Right atrium auricular region (tissue), 2 donors: Measurements from ENCODE around the gene ADCY3. TPM values are rescaled to one million over a fixed set of nuclear protein-coding genes. Genes with fewer than 3 reads are reported as not detected.

ENCODE experiments used
- DNase-seq: peaks from one replicate; pipeline ENCODE4 v3.0.0-alpha.2; 2019; ENCODE audit warnings: low spot score
- H3K27ac ChIP-seq, 2 donors: fragments of 200-600 bp; sonication (generic); 1 replicate in 1 of 2; 2 replicates in 1 of 2; pipeline ENCODE4 v1.5.1; 2016 to 2019
- H3K27me3 ChIP-seq, 2 donors: fragments of 200-600 bp; sonication (generic); one replicate each; pipeline versions ENCODE4 v1.5.1 to v1.6.0; 2017 to 2019
- H3K36me3 ChIP-seq: fragments of 200-600 bp; sonication (generic); one replicate; pipeline ENCODE4 v1.5.1; 2016
- H3K4me1 ChIP-seq, 2 donors: fragments of 200-600 bp; sonication (generic); one replicate each; pipeline versions ENCODE4 v1.5.1 to v1.6.0; 2017 to 2019
- H3K4me3 ChIP-seq, 2 donors: fragments of 200-600 bp; sonication (generic); 1 replicate in 1 of 2; 2 replicates in 1 of 2; pipeline ENCODE4 v1.5.1; 2017 to 2019; ENCODE audit warnings: mild to moderate bottlenecking in 1 of 2, moderate library complexity in 1 of 2
- H3K9me3 ChIP-seq, 2 donors: fragments of 200-600 bp; sonication (generic); one replicate each; pipeline ENCODE4 v1.5.1; 2019
- total RNA-seq, 2 donors: library from RNA; depleted of rRNA; stranded (reverse); fragments of >200 nt; gene quantifications; one replicate each; pipeline ENCODE4 v1.1.0, GENCODE V29; 2016
- TF ChIP-seq, protein P1 (sequence below), 2 donors: fragments of 200-600 bp; sonication (generic); IDR thresholded peaks; one replicate each; pipeline ENCODE4 v1.5.1; 2019; ENCODE audit warnings: antibody characterized with exemption in 2 of 2

The ADCY3 gene
- total RNA-seq, 2 donors from 2014 or later: 14.1 to 28.4 TPM

DNA sequence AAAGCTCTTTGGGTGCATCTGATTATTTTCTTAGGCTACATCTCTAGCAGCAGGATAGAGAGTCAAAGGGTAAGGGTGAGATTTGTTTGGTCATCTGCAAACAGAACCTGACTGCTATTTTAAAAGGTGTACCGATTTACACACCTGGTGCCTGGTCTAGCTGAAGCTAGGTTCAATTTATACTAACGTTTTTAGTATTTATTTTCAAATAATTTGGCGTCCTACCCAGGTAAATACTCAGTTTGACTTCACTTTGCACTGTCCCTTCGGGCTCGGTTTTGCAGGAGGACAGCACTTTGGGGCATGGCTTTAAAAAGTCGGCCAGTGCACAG lies 127.5 kb downstream of the ADCY3 start:
- H3K27me3 ChIP-seq: no peaks in the 10 kb centered on the region
- peak overlapping the region; percentile 71 to 77 for H3K4me3 ChIP-seq
- TF ChIP-seq, protein P1, sequence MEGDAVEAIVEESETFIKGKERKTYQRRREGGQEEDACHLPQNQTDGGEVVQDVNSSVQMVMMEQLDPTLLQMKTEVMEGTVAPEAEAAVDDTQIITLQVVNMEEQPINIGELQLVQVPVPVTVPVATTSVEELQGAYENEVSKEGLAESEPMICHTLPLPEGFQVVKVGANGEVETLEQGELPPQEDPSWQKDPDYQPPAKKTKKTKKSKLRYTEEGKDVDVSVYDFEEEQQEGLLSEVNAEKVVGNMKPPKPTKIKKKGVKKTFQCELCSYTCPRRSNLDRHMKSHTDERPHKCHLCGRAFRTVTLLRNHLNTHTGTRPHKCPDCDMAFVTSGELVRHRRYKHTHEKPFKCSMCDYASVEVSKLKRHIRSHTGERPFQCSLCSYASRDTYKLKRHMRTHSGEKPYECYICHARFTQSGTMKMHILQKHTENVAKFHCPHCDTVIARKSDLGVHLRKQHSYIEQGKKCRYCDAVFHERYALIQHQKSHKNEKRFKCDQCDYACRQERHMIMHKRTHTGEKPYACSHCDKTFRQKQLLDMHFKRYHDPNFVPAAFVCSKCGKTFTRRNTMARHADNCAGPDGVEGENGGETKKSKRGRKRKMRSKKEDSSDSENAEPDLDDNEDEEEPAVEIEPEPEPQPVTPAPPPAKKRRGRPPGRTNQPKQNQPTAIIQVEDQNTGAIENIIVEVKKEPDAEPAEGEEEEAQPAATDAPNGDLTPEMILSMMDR (IDR thresholded peaks at IDR 0.05): no peak
- H3K36me3 ChIP-seq: no peaks in the 10 kb centered on the region
- peaks cover 0 to 14% of the 10 kb centered on the region in 2 donors for H3K4me1 ChIP-seq
- H3K9me3 ChIP-seq: no peaks in the 10 kb centered on the region
- H3K27ac ChIP-seq: peak overlapping the region; percentile 94 to 99
- DNase-seq: no peak

DNA sequence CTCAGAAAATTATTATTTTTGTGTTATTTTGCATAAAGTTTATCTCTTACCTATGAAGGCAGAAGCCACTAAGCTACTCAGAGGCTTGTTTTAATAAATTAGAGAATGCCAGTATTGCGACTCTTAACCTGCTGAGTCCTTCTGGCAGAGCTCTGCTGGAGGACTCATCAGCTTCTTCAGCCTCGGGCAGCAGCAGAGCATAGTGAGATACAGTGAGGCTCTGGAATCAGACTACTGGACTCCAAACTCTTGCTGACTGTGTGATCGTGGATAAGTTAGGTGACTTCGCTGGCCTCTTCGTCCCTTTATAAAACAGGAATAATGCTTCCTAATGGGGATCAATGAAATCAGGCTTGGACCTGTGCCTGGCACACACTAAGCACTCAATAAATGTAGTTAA lies 128.6 kb downstream of the ADCY3 start:
- no peak overlapping the region for H3K27ac ChIP-seq
- H3K36me3 ChIP-seq: no peaks in the 10 kb centered on the region
- H3K27me3 ChIP-seq: no peaks in the 10 kb centered on the region
- DNase-seq: no peak
- no peaks in the 10 kb centered on the region for H3K9me3 ChIP-seq
- peaks cover 0 to 14% of the 10 kb centered on the region in 2 donors for H3K4me1 ChIP-seq
- TF ChIP-seq, protein P1 (IDR thresholded peaks at IDR 0.05): no peak
- no peak overlapping the region for H3K4me3 ChIP-seq

DNA sequence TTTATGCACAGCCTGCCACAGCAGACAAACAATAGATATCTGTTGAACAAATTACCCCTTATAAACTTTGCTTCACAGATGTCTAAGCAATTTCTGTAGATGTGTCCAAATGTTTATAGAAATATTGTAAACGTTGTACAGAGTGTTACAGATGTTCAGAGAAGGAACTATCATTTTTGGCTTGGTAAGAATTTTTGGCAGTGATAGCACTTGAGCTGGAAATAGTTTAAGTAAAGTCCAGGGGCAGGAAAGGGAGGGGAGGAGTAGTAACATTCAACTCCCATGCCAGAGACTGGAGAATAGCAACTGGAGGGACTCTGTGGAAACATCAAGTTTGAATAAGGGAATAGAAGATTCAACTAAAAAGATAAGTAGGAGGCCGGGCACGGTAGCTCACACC lies 131.2 kb downstream of the ADCY3 start:
- DNase-seq: no peak
- Histone ChIP-seq H3K27ac (no peak overlapping the region), H3K36me3 (no peaks in the 10 kb centered on the region), H3K9me3 (no peaks in the 10 kb centered on the region), H3K27me3 (no peaks in the 10 kb centered on the region), H3K4me3 (no peak overlapping the region), H3K4me1 (peaks cover 0 to 10% of the 10 kb centered on the region in 2 donors)
- TF ChIP-seq, protein P1 (IDR thresholded peaks at IDR 0.05): no peak

DNA sequence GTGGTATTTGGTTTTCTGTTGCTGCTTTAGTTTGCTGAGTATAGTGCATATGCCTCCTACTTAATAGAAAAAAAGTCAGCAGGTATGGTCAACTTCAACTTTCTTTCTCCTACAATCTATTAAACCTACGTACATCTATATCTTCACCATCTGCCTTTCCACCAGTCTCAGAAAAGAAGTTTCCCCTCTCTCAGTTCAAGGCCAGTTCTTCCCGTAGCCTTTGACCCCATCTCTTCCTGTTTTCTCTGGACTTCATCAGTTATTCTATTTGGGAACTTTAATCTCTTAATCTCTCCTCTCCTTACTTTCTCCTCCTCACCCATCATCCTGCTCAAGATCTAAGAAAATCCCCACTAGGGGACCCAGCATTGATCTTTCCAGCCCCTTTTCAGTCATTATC lies 132.5 kb downstream of the ADCY3 start:
- H3K4me1 ChIP-seq: peaks cover 0 to 6% of the 10 kb centered on the region in 2 donors
- no peaks in the 10 kb centered on the region for H3K9me3 ChIP-seq
- DNase-seq: no peak
- TF ChIP-seq, protein P1 (IDR thresholded peaks at IDR 0.05): no peak
- no peak overlapping the region for H3K4me3 ChIP-seq
- no peaks in the 10 kb centered on the region for H3K36me3 ChIP-seq
- no peak overlapping the region for H3K27ac ChIP-seq
- H3K27me3 ChIP-seq: no peaks in the 10 kb centered on the region

GRCh38 chr2:24785671-24786321 lies 134.2 kb downstream of the ADCY3 start:
- Histone ChIP-seq H3K4me1 (no peaks in the 10 kb centered on the region), H3K4me3 (no peak overlapping the region), H3K36me3 (no peaks in the 10 kb centered on the region), H3K27ac (no peak overlapping the region), H3K27me3 (no peaks in the 10 kb centered on the region), H3K9me3 (no peaks in the 10 kb centered on the region)
- TF ChIP-seq, protein P1 (IDR thresholded peaks at IDR 0.05): no peak
- no peak for DNase-seq

DNA sequence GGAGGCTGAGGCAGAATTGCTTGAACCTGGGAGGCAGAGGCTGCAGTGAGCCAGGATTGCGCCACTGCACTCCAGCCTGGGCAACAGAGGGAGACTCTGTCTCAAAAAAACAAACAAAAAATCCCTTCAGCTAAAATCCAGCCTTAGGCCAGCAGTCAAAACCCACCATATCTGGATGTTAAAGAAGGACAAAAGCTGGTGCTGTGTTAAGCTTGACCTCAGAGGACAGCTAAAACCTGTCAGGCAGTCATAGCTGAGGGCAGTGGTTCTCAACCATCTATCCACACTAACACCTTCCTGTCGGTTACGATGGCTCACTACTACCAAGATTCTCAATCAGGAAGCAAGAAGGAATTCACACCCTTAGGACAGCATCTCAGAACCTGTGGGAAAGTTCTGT lies 136.4 kb downstream of the ADCY3 start:
- Histone ChIP-seq H3K27me3 (no peaks in the 10 kb centered on the region), H3K9me3 (no peaks in the 10 kb centered on the region), H3K4me3 (no peak overlapping the region), H3K36me3 (no peaks in the 10 kb centered on the region), H3K27ac (no peak overlapping the region), H3K4me1 (no peaks in the 10 kb centered on the region)
- no peak for DNase-seq
- TF ChIP-seq, protein P1 (IDR thresholded peaks at IDR 0.05): no peak
